Measurements from ENCODE around the gene PRRC1.
"Not testable (repeated sequence)": the region's sequence is repeated elsewhere in the genome, so short reads cannot be mapped to it uniquely, and the experiment has no call there.

The PRRC1 gene

DNA sequence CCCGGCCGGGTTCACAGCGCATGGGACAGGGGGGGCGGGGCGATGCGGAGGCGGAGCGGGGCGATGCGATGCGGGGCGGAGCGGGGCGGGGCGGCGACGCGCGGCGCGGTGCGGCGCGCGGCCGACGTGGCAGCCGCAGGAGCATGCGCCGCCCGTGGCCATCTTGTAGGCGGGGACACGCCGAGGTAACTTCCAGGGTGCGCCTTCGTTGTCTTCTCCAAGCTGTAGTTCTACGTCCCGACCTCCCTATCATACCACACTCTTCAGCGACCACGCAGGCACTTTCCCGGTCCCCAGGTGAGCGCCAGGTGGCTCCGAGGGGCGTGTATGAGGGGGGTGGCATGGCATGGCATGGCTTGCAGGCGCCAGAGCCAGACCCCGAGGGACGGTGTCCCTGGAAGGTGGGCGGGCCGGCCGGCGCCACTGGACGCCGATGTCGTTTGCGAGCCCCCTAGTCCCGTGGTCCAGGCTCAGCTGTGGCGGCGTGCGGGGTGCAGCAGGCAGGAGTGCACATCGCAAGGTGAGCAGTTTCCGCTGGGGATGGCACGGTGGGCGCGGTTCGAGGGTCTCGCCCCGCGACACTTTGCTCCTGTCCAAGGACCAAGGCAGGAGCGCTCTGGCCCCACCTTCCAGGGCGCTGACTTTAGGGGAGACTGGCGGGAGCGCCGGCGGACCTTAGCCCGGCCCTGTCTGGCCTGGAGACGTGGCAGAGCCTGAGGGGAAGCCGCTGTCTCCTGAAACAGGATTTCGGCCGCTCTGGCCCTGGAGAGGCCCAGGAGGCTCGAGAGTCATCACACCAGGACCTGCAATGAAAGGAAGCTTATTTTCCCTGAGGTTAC lies at the start of gene PRRC1:
PRRC1 (plus strand) TSS at position 161 of the 839 bp plus-strand sequence. CDS start 5,840 bp downstream, outside the sequence.
- peak; percentile 56 for DNase-seq

DNA sequence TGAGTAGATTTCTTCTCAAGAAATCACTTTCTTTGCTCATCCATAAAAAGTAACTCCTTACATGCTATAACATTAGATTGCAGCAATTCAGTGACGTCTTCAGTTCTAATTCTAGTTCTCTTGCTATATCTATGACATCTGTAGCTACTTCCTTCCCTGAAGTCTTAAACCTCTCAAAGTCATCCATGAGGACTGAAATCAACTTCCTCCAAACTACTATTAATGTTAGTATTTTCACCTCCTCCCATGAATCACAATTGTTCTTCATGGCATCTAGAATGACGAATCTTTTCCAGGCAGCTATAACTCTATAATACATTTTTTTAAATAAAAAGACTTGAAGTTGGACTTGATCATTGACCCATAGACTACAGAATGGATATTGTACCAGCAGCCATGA lies 46.2 kb upstream of the PRRC1 start:
- DNase-seq = no peak

DNA sequence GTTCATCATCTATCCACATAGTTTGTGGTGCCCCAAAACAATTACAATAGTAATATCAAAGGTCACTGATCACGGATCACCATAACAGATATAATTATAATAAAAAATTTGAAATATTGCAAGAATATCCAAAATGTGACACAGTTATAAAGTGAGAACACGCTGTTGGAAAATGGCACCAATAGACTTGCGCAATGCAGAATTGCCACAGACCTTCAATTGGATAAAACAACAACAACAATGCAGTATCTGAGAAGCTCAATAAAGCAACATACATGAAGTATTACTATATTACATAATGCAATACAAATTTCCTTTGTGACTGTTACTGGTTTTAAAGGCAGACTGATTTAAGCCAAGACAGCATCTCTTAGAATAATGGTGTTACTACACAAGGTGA lies 44.7 kb upstream of the PRRC1 start:
- no peak for DNase-seq

DNA sequence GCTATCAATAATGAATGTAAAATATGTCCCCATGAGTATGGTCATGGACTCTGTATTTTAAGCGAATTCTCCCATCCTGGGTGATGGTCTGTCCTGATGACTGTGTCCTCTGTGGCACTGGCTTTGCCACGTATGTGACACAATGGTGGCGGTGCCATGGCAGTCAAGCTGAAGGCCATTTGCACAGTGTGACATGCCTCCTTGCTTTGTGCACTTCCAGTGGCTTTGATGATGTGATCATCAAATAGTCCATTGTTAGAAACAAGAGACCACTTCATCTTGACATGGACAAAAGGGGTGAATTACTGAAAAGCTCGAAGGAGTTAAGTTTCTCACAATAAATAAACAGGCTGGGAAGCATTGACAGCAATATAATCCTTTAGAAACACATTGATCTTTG lies 31.0 kb upstream of the PRRC1 start:
- no peak for DNase-seq

DNA sequence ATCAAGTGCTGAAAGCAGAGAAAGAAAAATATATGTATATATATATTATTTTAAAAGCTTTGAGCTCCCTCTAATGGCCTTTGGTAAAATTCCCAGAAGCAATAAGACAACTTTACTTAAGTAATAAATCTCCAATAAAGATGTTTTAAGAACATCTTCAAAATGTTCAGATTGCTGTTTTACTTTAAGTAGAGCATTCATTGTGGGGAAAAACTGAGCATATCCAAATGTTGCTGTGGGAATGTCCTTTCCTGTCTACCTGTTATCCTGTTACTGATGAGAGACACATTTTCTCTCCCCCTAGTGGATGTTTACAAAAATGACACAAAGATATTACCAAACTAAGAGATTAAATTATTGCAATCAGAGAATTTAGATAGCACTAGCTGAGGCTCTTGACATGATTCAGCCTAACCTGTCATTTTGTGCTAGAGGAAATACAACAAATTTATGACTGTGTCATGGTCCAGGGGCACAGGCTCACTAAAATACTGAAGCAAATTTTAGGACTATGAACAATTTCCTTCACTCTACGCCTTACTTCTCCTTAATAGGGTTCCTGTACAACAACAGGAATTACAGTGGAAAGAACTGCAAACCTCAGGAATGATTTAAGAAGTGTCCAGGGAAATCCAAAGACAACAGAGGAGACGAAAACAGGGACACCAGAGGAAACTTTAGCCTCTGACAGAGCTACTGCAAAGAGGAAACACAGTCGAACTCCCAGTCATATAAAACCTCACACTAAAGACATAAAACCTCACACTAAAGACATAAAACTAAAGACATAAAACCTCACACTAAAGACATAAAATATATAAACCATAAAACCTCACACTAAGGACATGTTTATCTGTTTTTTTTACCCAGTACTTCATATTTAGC lies 24.3 kb upstream of the PRRC1 start:
- no peak for DNase-seq

DNA sequence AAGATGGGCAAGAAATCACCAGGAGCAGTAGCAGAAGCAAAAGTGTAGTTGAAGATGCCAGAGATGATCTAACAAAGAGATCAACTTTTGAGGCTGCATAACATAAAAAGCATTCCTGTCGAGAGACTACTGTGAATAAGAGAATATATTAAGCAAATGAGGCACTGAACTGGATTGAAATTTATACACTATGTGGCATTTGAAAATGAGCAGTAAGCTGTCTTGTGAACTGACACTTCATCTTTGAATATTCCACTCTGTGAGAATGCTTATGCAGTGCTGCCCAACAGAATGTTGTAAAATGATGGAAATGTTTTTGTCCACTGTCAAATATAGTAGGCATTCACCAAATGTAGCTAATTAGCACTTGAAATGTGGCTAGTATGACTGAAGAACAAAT lies 18.9 kb upstream of the PRRC1 start:
- no peak for DNase-seq

DNA sequence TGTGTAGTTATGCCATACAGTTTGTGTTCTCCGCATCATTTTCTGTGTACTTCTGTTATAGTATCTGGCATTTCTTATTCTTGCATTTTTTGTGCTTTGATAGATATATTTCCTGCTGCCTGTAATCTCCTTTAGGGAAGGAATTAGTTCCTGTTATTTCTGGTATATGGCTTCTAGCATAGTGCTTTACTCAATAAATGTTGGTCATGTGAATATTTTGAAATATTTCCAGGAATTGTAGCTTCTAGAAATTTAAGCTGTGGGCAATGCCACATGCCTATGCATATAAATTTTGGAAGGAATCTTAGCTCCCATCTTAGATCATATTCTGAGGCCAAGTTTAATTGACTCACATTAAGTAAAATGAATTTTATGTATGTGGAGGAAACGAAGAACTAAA lies 11.5 kb upstream of the PRRC1 start:
- DNase-seq = no peak

DNA sequence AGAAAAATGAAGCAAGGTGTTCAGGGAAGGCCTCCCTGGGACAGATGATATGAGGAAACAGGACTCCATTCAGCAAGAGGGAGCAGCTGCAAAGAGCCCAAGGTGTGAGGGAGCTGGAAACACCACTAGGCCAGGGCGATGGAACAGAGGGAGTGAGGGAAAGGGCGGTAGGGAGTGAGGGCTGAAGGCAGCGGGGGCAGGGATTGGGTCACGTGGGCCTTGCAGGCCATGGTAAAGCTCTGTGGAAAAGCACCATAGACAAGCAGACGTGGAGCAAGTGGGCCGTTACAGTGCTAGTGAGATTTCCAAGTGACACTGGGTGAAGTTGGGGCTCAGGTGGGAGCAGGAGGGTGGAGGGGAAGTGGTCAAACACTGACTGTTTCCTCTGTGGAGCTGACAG lies 10.8 kb upstream of the PRRC1 start:
- no peak for DNase-seq

DNA sequence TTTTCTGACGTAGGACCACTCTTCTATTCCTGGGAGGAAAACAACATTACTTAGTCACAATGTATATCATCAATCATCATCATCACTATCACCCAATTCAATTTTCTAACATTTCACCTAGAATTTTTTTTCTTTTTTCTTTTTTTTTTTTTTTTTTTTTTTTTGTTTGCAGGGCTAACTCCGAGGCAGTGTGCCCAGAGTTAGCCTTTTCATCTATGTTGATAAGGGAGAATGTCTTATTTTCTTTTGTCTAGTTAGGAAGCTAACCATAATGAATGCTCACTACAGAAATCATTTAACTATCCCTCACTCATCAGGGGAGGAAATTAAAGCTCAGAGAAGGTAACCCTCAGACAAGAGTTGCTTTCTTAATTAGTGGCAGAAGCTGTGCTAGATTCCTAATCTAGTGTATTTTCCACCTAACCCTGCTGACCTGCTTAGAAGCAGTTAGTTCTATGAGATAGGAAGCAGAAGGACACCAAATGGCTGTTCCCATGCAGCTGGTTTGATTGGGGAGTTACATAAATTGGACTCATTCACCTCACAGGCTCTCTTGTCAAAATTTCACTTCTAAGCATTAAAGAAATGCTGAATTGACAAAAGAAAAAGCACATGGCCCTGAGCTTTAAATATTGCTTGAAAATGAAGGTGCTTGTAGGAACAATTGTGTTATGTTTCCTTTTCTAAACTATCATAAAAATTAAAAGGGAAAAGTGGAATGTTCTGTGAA lies 8.6 kb upstream of the PRRC1 start:
- DNase-seq = no peak

DNA sequence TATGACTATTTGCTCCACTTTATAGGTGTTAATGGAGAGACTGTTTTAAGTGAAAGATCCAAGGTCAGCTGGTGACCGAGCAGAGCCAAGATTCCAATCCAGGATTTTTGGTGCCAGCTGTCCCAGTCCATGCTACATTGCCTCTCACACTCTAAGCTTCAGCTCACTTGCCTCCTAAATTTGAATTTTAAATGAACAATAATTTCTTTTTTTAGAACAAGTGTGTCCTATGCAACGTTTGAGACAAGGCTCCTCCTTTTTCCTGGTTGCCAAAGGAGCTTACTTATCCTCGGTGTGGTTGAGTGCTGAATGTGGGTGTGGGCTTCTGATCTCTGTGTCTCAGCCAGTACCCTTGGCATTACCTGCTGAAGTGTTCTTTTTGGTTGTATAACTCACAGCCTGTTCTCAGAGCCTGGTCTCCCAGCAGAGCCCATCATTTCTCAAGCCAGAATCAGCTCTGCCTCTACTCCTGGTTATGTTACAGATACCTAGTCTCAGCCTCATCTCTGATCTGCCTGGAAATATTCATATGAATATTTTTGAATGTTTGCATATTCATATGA lies 4.0 kb upstream of the PRRC1 start:
- no peak for DNase-seq

DNA sequence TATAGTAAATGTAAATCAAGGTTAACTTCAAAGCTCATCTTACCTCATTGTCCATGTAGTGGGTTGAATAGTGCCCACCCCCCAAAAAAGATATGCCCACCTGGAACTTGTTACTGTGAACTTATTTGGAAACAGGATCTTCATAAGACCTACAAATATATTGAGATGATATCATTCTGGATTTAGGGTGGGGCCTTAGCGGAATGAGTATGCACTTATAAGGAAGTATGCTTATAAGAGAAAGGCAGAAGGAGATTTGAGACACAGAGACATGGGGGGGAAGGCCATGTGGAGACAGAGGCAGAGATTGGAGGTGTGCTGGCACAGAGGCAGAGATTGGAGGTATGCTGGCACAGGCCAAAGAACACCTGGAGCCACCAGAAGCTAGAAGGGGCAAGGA lies 2.6 kb upstream of the PRRC1 start:
- DNase-seq = no peak

DNA sequence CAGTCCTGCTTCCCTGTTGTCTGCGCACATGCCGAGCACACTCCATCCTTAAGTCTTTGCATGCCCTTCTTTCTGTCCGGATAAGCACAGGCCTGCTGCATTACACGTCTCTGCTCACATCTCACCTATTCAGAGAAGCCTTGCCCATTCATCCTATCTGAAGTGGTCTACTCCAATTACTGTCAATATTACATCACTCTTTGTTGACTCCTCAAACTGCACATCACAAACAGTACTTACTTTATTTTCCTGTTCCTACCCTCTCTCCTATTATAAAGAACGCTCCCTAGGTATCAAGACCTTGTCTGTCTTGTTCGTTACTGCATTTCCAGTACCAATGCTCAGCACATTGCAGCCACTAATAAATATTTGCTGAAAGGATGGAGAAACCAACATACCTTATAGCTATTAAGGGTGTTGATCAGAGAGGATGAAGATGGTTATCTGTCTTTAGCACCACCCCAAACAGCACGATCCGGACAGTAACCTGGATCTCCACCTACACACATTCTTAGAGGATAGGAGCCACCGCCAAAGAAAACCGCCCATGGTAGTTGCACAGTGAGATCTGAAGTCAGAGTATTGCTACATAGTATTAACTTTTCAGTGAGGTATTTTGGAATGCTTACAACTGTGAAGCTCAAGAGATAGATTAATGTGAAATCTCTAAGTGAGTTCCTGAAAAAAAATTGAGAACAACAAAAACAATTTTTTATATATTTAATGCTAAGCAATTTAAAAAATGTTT lies 1.6 kb upstream of the PRRC1 start:
- peak; percentile 33 for DNase-seq

DNA sequence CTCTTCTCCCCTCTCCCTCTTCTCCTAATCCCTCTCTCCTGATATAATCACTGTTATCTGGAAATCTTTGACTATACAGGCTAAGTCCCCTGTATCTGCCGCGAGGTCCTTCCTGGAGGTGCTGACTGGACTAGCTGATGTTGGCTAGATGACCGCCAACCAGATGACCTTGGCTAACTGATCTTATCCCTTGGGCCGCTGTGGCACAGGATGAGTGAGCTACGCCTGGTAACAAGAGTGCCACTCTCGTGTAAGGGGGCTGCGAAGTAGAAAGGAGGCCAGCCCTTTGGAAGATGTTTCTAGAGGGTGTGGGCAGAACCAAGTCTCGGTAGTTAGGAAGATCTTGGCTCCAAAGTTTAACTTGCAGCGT lies 345 bp upstream of the PRRC1 start:
- DNase-seq = no peak

DNA sequence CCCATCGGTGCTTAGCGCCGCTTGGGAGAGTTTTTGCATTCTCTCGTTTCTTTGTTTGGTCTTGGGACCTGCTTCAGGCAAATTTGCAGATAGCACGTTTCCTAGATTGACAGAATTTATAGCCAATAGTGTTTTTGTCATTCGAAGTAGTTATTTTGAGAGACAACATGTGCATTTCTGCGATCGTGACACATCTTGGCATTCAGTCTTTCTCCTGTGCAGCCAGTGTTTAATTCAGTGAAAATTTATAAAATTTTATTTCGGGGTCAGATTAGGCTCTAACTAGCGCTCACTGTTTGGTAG lies 830 bp downstream of the PRRC1 start:
- DNase-seq = no peak

DNA sequence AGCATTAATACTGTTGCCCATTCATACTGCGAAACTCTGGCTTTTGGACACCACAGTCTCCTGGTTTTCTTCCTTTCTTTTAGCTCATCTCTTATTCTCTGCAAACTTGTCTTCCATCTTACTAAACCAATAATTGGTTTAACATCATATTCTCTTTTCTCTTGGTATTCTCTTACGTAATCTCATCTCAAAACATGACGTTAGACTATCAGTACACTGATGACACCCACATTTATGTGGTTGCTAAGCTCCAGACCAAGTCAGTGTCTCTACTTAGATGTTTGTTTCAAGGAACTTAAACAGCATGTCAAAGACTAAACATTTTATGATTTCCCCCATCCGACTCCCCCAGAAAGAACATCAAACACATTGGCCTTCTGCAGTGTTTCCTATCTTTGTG lies 2.1 kb downstream of the PRRC1 start:
- DNase-seq = no peak

DNA sequence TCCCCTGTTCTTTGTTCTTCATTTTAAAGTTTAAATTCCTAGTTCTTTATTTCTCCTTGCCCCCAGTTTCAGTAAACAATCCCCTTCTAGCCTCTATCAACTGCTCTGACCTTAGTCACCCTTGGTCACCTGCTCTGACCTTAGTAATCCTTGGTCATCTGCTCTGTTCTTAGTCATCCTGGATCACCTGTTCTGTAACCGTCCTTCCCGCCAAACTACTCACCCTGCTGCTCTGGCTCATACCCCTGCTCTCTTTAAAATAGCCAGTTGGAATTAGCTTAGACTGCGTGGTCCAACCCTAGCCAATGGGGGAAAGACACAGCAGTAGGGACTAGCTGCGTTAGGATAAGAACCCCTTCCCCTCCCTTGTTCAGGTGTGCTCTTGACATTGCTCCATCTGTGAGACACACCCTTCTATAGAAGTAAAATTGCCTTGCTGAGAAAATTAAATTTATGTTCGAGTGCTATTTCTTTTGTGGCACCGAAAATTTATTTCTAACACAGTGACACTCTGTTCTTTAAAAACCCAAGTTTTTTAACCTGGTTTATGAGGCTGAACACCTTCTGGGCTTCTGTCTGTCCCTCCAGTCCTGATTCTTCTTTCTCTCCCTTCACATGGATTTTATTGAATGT lies 3.8 kb downstream of the PRRC1 start:
- DNase-seq = no peak

DNA sequence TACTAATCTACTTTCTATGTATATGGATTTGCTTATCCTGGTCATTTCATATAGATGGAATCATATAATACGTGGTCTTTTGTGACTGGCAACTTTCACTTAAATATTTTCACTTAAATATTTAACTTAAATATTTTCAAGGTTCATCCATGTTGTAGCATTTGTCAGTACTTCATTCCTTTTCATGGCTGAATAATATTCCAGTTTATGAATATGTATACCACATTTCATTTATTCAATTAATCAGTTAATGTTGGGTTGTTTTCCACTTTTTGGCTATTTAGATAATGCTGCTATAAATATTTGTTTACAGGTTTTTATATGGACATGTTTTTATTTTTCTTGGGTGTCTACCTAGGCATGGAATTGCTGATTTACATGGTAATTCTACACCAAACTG lies 7.7 kb downstream of the PRRC1 start:
- DNase-seq = no peak

DNA sequence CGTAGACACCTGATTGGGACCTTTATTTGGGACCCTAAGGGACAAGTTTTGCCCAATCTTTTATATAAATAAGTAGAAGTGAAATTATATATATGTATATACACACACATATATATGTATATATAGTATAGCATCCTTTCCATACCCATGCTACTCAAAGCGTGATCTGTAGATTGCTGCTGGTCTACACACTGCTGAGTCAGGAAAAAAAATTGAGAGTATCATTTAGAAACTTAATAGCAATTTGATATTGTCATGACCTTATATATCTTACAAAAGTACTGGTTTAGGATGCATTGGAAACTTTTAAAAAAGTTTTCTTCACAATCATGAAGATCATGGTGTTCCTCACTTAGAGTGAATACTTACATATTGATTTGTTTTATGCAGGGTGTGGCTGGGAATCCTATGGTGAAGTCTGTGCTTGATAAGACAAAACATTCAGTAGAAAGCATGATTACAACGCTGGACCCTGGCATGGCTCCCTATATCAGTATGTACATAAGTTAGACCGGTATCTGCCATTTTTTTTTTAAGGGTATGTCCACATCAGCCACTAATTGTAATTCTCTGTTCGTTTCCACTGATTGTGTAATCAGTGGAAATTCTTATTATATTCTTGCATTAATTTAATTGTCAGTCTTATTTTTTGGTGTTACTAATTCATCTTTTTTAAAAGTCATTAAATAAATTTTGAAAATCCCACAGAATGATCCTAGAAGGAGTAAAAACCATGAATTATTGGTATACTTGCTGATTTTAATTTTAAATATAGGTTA lies 12.7 kb downstream of the PRRC1 start:
- no peak for DNase-seq

DNA sequence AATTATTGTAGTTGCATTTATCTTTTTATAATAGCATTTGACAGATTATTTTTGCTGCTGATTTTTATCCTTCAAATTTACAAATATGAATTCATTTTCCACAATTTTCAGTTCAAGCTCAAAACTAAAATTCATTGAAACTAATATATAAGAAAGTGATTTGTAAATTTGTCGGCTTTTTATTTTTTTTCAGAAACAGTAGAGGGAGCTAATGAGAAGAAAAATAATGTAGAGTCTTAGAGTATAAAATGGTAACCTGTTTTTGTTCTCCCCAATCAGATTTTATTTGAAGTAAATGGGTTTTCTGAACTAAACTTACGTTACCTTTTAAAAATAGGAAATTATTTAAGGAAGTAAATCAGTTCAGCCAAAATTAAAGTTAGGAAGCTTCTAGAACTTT lies 19.2 kb downstream of the PRRC1 start:
- no peak for DNase-seq

DNA sequence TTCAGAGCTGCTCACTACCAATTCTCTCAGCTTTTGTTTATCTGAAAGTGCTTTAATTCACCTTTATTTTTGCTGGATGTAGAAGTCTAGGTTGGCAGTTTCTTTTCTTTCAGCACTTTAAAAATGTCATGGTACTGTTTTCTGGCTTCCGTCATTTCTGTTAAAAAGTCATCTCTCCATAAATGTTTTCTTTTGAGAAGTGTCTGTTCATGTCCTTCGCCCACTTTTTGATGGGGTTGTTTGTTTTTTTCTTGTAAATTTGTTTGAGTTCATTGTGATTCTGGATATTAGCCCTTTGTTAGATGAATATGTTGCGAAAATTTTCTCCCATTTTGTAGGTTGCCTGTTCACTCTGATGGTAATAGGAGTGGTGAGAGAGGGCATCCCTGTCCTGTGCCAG lies 23.1 kb downstream of the PRRC1 start:
- DNase-seq = not testable (repeated sequence)

DNA sequence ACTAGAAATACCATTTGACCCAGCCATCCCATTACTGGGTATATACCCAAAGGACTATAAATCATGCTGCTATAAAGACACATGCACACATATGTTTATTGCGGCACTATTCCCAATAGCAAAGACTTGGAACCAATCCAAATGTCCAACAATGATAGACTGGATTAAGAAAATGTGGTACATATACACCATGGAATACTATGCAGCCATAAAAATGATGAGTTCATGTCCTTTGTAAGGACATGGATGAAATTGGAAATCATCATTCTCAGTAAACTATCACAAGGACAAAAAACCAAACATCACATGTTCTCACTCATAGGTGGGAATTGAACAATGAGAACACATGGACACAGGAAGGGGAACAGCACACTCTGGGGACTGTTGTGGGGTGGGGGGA lies 27.8 kb downstream of the PRRC1 start:
- not testable (repeated sequence) for DNase-seq

Data from NCI-H510A (cell line).